GM10847 (cell line): ENCODE data around the gene KCNH3.

Experiments
- POLR2A ChIP-seq: IDR thresholded peaks from 2 replicates; pipeline ENCODE4 v1.6.1; 2011; ENCODE audit not compliant: insufficient read length; ENCODE audit errors: extremely low read depth

The KCNH3 gene

GRCh38 chr12:49562233-49562632, 23.4 kb downstream of the KCNH3 start:
- no peak for TF ChIP-seq POLR2A

GRCh38 chr12:49562831-49563230, 24.0 kb downstream of the KCNH3 start:
- no peak for TF ChIP-seq POLR2A

DNA sequence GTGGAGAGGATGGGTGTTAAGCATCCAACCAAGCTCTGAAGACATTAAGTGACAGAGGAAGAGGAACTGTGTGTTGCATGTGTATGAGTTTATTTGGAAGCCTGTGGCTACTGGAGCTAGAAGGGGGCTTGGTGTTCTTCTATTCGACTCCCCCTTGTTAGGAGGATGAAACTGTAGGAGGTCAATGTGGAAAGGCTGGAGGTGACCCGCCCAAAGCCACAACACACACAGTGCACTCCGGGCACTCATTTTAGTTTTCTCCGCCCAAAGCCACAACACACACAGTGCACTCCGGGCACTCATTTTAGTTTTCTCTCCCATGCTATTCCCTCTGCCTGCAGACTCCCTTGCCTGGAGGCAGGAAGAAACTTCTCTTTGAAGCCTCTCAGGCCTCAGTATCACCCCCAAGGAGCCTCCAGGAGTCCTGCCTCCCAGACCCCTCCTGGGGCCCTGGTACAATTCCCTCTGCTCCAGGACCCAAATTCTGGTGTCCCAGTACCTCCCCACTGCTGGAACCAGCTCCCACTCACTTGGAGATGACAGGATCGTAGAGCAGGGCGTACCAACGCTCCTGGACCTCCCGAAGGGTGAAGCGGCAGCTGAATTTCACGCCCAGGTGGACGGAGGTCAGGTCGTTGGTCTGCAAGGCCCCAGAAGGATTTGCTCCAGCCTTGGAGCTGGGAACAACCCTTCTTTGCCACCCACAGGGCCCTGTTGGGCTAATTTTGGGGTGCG, 25.3 kb downstream of the KCNH3 start:
- TF ChIP-seq POLR2A, result no peak

GRCh38 chr12:49564686-49565405, 26.0 kb downstream of the KCNH3 start:
- no peak for TF ChIP-seq POLR2A

DNA sequence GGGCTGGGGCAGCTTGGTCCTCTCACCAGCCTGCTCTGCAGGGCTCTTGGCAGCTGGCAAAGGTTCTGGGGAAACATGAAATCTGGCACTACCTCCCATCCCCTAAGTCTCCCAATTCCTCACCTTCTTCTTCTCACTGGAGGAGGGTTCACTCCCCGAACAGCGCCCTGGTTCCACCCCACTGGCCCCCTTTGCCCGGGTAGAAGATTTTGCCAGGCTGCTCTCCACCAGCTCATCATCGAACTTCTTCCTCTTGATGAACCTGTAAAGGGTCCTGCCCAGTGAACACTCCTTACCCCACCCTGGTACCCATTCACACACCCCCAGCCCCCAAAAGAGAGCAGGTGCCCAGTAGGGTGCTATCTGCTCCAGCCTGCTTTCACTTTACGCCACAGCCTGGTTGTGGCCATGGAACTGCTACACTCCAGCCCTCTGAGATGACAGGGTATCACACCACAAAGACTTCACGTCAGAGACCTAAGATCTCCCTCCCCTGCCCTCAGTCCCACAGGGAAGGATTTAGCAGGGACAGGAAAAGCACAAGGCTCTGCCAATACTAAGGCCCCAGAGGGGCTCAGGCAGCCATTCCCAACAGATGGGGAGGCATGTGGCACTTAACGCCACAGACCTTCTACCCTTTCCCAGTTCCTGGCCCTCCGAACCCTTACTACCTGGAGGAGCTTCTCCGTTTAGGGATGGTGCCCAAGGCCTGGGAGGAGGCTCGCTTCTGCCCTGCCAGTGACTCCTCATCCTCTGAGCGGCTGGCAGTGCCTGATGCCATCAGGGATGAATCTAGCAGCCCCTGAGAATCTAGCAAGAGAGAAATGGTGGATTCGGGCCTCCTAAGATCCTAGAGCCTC, 26.8 kb downstream of the KCNH3 start:
- no peak for TF ChIP-seq POLR2A

- no peak for TF ChIP-seq POLR2A
Observed at GRCh38 chr12:49566361-49566760, 27.5 kb downstream of the KCNH3 start.

DNA sequence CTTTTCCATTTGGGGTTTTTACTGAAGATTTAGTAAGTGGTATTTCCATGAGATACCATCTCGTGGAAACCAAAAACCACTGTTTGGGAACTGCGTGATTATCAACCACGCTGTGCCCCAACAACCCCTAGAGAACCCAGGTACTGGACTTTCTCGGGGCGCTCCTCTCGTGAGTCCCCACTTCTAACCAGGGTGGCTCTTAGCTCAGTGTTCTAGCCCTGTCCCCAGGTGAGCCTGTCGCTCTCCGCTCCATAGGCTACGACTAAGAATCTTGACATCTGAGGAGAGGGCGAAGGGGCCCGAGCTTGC, 28.4 kb downstream of the KCNH3 start:
- no peak for TF ChIP-seq POLR2A

- TF ChIP-seq POLR2A, result peak; percentile 95
Observed at GRCh38 chr12:49567611-49568441, 29.0 kb downstream of the KCNH3 start, which contains the start of gene MCRS1. Gene MCRS1, minus strand, starts transcription at chr12:49568142. Its CDS starts 1,411 bp downstream, at chr12:49566731.

GRCh38 chr12:49568442-49569162, 29.8 kb downstream of the KCNH3 start:
- TF ChIP-seq POLR2A, result no peak

DNA sequence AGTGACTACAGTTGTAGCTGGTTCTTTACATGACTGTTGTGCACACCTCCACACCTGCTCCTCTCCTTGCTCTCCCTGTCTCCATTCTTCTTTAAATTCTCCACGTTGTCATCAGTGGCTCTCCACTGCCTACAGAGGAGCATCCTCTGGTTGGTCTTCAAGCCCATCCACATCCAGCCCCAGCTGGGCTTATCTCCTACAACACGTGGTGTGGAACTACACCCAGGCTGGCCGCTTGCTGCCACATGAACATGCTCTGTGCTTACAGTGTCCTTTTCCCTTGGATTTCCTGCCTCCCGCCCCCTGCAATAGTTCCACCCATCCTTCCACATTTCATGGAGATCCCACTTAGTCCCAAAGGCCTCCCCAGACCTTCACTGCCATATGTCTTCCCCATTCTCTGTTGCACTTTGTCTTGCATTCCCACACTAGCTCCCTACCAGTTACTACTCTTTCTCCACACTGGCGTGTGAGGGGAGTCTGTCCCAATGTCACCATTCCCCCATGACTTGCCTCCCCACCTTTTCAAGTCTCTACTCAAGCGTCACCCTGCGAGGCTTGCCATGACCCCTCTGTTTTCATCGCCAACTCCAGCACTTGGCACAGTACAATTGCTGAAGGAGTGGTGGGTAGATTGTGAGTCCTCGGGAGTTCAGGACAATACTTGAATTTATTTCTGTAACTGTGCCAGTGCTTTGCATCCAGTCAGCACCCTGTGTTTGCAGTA, 38.9 kb downstream of the KCNH3 start:
- no peak for TF ChIP-seq POLR2A

DNA sequence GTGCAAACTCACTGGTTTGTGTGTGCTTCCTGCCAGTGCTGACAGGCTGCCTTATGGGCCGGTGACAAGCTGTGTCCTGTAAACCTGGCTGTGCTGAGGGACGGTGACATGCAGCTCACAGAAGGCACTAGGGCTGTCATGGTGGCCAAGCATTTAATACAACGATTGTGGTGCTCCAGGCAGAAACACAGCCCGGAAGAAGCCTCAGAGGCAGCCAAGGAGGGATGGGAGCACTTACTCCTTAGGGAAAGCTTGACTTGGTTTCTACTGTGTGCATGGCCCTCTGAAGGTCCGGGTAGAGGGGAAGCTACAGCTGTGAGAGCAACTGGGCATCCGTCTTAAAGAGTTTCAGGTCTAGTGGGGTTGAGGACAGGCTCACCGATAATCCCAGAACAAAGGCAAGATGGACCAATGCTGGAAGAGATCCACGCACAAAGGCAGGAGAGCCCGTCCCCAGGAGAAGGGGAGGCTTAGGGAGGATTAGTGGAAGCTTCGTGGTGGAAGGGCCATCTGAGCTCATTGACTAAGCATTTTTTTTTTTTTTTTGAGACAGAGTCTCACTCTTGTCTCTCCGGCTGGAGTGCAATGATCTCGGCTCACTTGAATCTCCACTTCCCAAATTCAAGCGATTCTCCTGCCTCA, 39.8 kb downstream of the KCNH3 start:
- no peak for TF ChIP-seq POLR2A

DNA sequence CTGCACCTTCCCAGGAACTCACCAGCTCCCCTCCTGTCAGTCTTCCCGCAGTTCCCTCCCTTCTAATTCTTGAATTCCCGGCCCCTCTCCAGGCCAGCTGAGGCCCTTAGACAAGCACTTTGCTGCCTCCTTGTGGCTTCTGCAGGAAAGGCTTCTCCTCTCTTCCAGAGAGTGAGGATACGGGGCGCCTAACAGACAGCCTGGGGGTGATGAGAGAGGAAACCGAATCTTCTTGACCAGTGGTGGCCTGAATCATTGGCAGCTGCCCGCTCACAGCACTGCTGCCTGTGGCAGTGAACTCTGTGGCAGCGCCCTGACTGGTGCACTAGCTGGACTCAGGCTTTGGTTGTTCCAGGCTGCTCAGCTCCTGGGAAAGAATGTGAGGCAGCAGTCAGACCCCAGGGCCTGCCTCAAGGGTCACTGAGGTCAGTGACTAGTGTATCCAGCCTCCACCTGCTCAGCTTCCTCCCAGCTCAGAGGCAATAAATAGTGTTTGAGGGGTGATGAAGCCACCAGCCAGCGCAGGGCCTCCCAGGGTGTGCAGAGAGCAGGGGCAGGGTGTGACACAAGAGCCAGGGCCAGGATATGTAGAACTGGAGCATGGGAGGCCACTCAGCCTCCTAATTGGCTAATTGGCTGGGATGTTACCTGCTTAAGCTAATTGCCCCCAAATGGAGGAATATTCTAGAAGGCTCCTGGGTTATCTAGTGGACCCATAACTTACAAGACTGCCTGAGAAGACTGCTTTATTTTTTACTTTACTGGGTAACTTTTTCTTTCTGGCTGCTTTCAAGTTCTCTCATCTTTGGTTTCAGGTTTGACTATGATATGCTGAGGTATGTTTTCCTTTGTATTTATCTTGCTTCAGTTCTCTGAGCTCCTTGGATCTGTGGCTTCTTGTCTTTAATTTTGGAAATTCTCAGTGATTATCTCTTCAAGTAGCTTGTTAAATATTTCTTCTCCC, 42.0 kb downstream of the KCNH3 start:
- no peak for TF ChIP-seq POLR2A
